ENCODE measurements around the gene HIF1A. TPM values are rescaled to one million over a fixed set of nuclear protein-coding genes. Genes with fewer than 3 reads are reported as not detected.
"Not testable (repeated sequence)": the region's sequence is repeated elsewhere in the genome, so short reads cannot be mapped to it uniquely, and the experiment has no call there.

The HIF1A gene
- polyA plus RNA-seq, 1 donor: 53.5 TPM

- DNase-seq (ENCODE audit: low read depth): not testable (repeated sequence)
These were observed 13.4 kb downstream of the HIF1A start for GRCh38 chr14:61708693-61709092.

GRCh38 chr14:61710853-61711817 is 15.8 kb downstream of the HIF1A start:
- DNase-seq (ENCODE audit: low read depth): no peak

- no peak for DNase-seq (ENCODE audit: low read depth)
These were observed 16.8 kb downstream of the HIF1A start for GRCh38 chr14:61712137-61712536.

GRCh38 chr14:61713724-61714437 is 18.6 kb downstream of the HIF1A start:
- DNase-seq (ENCODE audit: low read depth): no peak

GRCh38 chr14:61716956-61717355 is 21.6 kb downstream of the HIF1A start:
- no peak for DNase-seq (ENCODE audit: low read depth)

GRCh38 chr14:61718039-61718438 is 22.7 kb downstream of the HIF1A start:
- no peak for DNase-seq (ENCODE audit: low read depth)

GRCh38 chr14:61719344-61720293 is 24.3 kb downstream of the HIF1A start:
- DNase-seq (ENCODE audit: low read depth): no peak

GRCh38 chr14:61720294-61720661 is 25.0 kb downstream of the HIF1A start:
- no peak for DNase-seq (ENCODE audit: low read depth)

- DNase-seq (ENCODE audit: low read depth): no peak
These were observed 25.4 kb downstream of the HIF1A start for GRCh38 chr14:61720741-61721140.

GRCh38 chr14:61724133-61724532 is 28.8 kb downstream of the HIF1A start:
- no peak for DNase-seq (ENCODE audit: low read depth)

- DNase-seq (ENCODE audit: low read depth): no peak
These were observed 31.7 kb downstream of the HIF1A start for GRCh38 chr14:61726778-61727658.

- no peak for DNase-seq (ENCODE audit: low read depth)
These were observed 35.6 kb downstream of the HIF1A start for GRCh38 chr14:61730756-61731373.

GRCh38 chr14:61733972-61734371 is 38.7 kb downstream of the HIF1A start:
- no peak for DNase-seq (ENCODE audit: low read depth)

- no peak for DNase-seq (ENCODE audit: low read depth)
These were observed 41.4 kb downstream of the HIF1A start for GRCh38 chr14:61736751-61737150.

GRCh38 chr14:61737915-61738314 is 42.6 kb downstream of the HIF1A start:
- no peak for DNase-seq (ENCODE audit: low read depth)

GRCh38 chr14:61739133-61739532 is 43.8 kb downstream of the HIF1A start:
- DNase-seq (ENCODE audit: low read depth): no peak

- DNase-seq (ENCODE audit: low read depth): no peak
These were observed 47.1 kb downstream of the HIF1A start for GRCh38 chr14:61742371-61742770.

- no peak for DNase-seq (ENCODE audit: low read depth)
These were observed 48.9 kb downstream of the HIF1A start for GRCh38 chr14:61744238-61744637.

- not testable (repeated sequence) for DNase-seq (ENCODE audit: low read depth)
These were observed 51.0 kb downstream of the HIF1A start for GRCh38 chr14:61746346-61746745.

GRCh38 chr14:61746881-61747280 is 51.6 kb downstream of the HIF1A start:
- no peak for DNase-seq (ENCODE audit: low read depth)
